HG02642 (cell line): Measurements from ENCODE around the gene KLF2.

ENCODE experiments used
- ATAC-seq: cut with Tn5 transposase; IDR thresholded peaks from one replicate; pipeline ENCODE4 v1.9.1; 2021; ENCODE audit warnings: mild to moderate bottlenecking; ENCODE audit not compliant: unreplicated experiment, poor library complexity

KLF2 gene

GRCh38 chr19:16361254-16361653 lies 36.6 kb downstream of the KLF2 start:
- ATAC-seq, result no peak

- no peak for ATAC-seq
Observed at GRCh38 chr19:16361926-16362325, 37.3 kb downstream of the KLF2 start.

DNA sequence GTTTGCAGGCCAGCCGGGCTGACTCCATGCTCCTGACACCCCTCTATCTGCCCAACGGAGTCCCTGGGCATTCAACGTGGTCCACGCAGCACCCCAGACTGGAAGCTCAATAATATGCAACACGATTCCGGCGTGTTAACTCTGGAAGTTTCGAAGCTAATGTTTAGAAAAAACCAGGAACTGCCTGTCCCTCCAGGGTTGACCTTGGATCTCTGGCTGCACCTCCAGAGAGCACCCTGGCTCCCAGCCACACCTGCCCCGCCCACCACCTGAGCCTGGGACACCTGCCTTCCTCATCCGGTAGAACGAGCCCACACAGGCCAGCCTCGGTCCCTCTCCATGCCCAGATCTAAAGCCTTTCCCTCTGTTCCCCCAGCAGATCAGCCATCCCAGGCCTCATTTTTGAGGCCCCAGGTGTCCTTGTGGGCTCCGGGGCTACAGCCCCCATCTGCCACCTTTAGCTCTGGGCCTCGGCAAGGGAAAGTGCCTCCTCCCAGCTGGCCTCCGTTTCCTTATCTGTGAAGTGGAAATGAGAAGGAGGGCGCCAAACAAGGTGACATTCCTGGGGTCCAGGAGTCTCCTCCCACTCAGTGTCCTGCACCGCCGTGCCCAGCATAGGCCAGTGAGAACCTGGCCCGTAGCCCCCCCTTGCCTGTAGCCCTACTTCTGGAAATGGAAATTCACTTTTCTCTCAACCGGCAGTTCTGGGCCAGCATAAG lies 38.7 kb downstream of the KLF2 start:
- no peak for ATAC-seq

DNA sequence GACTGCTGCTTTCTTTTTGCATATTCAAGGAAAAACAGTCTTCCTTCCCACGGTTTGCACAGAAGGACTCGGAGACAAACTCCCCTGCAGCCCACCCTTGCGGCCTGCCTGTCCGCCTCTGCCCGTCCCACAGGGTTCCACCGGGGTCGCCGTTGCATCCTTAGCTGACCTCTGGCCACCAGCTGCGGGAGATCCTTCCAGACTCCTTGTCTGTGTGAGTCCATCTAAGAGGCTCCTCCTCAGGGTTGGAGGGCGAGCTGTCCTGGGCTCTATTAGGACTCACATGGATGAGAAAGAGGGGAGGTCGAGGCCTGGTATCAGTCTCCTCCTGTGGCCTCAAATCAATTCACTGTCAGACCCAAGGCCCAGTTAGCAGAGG lies 39.2 kb downstream of the KLF2 start:
- ATAC-seq, result no peak

GRCh38 chr19:16364231-16364865 lies 39.7 kb downstream of the KLF2 start:
- ATAC-seq, result no peak

DNA sequence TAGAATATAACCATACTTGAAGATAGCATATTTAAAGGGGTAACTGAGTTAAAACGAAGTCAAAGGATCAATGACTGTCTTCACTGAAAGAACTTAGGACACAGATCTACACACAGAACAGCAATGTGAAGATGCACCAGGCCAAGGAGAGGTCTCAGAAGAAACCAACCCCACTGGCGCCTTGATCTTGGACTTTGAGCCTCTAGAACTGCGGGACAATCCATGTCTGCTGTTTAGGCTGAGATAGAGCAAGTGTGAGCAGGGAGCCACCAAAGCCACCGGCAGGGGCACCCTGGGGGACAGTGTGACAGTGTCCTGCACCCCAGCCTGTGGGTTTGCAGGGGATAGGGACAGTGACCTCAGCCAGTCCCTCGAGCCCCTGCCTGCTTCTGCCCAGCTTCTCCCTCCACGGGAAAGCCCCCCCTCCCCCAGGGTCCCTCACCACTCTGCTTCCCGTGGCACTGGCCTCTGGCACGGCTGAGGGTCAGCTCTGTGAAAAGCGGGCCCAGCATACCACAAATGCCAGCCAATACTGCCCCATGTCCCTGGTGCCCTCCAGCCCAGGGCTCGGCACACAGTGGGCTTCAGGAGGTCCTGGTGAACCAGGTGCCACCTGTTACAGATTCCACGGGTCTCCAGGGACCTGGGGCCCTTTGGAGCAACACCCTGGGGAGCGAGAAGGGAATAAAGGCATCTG lies 40.8 kb downstream of the KLF2 start:
- ATAC-seq, result no peak

DNA sequence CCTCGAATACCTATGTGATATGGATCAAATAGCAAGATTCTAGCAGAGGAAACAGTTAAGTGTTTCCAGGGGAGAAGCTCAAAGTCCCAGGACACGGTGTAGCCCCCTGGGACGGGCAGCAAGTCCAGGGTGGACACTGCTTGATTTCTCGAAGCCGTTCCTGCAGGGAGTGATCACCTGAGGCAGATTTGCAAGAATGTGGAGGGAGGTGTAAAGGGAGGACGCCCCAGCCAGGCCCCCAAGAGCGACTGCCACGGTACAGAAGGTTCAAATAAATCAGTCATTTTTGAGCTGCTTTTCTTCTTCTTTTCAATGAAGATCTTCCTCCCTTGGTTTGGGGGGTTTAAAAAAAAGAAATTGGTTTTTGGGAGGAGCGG lies 41.4 kb downstream of the KLF2 start:
- no peak for ATAC-seq

- peak; percentile 41 for ATAC-seq
Observed at GRCh38 chr19:16366433-16367260, 42.0 kb downstream of the KLF2 start.

GRCh38 chr19:16367261-16367683 lies 42.6 kb downstream of the KLF2 start:
- ATAC-seq, result peak; percentile 34

GRCh38 chr19:16368385-16369305 lies 44.0 kb downstream of the KLF2 start:
- no peak for ATAC-seq

DNA sequence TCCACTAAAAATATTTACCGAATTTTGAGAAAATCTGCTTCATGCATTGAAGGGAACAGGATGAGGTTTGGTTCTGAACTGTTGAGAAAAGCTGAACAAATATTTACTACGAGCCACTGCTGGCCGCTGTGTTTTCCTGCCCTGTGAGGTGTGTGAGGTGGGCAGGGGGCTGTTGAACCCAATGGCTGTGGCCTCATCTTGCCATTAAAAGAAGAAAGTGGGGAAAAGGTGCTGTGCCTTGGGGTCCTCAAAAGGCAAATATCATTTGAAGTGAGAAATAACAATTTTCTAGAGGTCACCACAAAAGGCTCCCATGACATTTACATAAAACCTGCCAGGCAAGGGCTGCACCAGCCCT lies 44.7 kb downstream of the KLF2 start:
- ATAC-seq, result no peak

- ATAC-seq, result no peak
Observed at GRCh38 chr19:16369664-16370576, 45.3 kb downstream of the KLF2 start.

GRCh38 chr19:16370641-16371391 lies 46.2 kb downstream of the KLF2 start:
- no peak for ATAC-seq

- peak; percentile 67 for ATAC-seq
Observed at GRCh38 chr19:16371540-16371986, 46.9 kb downstream of the KLF2 start.

- peak; percentile 11 for ATAC-seq
Observed at GRCh38 chr19:16372065-16372915, 47.7 kb downstream of the KLF2 start.

GRCh38 chr19:16373079-16373478 lies 48.5 kb downstream of the KLF2 start:
- no peak for ATAC-seq

DNA sequence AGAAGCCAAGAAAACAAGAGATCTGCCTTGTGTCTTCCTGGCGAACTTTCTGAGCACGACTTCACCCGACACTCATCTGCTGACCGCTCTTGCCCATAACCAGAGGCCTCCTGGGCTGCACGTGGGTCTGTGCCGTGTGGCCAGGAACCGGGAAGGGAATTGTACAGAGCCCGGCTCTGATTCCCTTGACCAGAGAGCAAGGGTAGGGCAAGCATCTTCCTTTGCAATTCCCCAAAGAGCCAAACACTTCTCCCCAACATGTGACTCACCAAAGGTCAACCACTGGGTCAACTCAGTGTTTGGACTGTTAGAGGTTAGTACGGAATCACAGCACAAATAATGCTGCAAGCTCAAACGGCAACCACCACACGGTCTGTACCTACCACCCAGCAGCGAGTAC lies 48.9 kb downstream of the KLF2 start:
- ATAC-seq, result no peak
